ENCODE measurements around the gene ACAN. TPM values are rescaled to one million over a fixed set of nuclear protein-coding genes. Genes with fewer than 3 reads are reported as not detected.

Gene ACAN
- total RNA-seq, 1 donor from 2014 or later: not detected

DNA sequence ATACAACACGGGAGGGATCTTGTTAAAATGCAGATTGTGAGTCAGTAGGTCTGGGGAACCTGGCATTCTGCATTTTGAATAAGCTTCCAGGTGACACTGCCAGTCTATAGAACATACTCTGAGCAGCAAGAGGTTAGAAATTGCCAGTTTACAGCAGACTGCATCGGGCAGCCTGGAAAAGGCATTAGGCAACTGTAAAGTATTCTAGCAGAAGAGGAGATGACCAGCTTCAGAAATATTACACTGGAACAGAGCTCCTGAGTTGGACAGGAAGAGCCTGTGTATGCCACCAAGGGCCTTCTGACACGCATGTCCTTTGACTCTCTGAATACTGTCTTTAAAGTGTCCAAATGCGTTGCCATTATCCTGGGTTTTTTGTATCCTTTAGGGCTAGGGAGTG, 2.5 kb upstream of the ACAN start:
- intact Hi-C loops (cut with micrococcal nuclease): no loop called here

DNA sequence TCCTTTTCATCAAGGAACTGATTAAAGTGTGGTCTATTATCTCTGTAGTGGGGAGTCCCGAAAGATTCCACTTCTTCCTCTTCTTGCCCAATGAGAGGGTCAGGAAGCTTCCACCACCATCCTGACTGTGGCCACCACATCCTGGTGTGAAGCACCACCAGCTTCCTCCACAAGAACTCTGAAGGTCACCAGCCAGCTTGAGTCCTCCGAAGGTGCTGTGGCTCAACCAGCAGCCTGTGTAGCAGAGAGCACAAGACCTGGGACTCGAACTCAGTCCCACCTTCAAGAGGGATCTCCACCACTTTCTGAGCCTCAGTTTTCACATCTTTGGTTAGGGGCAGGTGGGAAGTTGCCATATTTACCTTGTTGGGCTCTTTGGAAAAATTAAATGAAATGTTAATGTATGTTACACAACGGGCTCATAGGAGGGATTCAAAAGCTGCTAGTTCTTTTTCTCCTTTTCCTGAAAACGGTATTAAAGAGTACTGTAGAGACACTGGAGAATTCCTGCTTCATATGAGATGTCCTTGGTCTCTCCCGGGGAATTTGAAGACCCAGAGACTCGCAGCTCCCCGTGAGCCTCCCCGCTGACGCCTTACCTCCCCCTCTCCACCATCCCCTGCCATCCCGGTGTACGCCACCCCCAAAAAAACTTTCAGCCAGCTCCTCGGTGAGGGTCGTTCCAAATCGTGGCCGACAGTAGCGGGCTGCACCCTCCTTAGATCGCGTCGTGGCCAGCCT, 816 bp upstream of the ACAN start:
- intact Hi-C loops (cut with micrococcal nuclease): no loop called here

DNA sequence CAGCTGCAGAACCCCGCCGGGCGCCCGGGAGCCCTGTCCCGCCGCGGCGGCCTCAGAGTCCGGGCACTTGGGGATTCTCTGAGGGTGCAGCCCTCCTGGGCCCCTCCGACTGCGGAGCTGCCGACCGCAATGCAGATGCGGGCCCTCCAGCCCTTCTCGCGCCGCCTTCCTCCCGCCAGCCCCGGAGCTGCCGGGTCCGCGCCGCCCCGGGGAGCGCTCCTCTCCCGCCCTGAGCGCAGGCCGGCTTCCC, 320 bp upstream of the ACAN start:
- intact Hi-C loops (cut with micrococcal nuclease): no loop called here

- intact Hi-C loops (cut with micrococcal nuclease): no loop called here
These were observed 648 bp downstream of the ACAN start for GRCh38 chr15:88803920-88804247.

GRCh38 chr15:88804257-88804656, 1.0 kb downstream of the ACAN start:
- intact Hi-C loops (cut with micrococcal nuclease): no loop called here

- intact Hi-C loops (cut with micrococcal nuclease): no loop called here
These were observed 2.0 kb downstream of the ACAN start for GRCh38 chr15:88805031-88805780.

DNA sequence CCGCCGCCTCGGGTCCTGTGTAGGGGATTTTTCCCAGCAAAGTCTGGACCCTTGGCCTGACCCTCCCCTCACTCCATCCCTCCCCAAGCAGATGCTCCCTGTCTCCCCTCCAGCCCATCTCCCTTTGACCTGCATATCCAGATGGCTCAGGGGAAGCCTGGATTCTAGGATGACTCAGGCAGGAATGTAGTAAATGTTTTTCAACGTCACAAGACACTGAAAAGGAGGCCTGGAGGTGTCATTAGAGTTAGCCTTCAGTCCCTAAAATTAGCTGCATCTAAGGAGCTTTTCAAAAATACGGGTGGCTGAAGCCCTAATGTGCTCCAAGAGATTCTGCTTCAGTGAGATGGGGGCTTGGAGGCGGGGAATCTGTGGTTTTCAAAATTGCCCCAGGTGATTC, 7.2 kb downstream of the ACAN start:
- intact Hi-C loops (cut with micrococcal nuclease): no loop called here

- intact Hi-C loops (cut with micrococcal nuclease): no loop called here
These were observed 8.9 kb downstream of the ACAN start for GRCh38 chr15:88812133-88812532.

DNA sequence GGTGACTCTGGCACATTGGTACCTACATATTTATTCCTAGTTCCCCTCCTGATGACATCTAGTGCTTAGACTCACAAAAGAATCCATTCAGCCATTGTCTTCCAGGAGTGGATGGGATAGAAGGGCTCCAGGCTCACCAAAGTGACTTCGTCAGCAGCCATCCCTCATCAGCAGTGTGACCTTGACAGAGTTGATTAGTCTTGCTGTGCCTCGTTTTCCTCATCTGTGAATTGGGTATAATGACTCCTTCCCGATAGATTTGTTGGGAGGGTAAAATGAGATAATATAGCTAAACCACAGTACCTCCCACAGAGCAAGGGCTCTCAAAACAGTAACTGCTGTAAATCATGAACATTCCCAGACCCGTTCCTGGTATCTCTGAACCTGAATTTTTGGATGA, 10.7 kb downstream of the ACAN start:
- intact Hi-C loops (cut with micrococcal nuclease): no loop called here

GRCh38 chr15:88814393-88814792, 11.2 kb downstream of the ACAN start:
- intact Hi-C loops (cut with micrococcal nuclease): no loop called here

DNA sequence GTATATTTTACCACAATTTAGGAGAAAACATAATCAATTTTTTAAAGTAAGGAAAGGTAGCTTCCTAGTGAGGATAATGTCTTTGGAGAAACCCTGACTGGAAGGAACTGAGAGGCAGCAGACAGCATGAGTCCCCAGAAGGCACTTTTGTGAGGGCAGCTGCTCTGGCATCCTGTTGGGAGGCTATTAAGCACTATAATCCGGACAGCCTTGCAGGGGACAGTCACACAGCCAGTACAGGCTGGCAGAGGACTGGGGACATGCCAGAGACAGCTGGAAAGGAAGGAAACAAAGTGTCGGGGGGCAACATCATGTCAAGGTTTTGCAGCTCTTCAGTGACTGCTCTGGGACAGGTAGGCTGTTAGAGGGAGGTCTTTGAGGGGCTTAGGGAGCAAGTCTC, 15.7 kb downstream of the ACAN start:
- intact Hi-C loops (cut with micrococcal nuclease): no loop called here

GRCh38 chr15:88821993-88822392, 18.8 kb downstream of the ACAN start:
- intact Hi-C loops (cut with micrococcal nuclease): no loop called here

DNA sequence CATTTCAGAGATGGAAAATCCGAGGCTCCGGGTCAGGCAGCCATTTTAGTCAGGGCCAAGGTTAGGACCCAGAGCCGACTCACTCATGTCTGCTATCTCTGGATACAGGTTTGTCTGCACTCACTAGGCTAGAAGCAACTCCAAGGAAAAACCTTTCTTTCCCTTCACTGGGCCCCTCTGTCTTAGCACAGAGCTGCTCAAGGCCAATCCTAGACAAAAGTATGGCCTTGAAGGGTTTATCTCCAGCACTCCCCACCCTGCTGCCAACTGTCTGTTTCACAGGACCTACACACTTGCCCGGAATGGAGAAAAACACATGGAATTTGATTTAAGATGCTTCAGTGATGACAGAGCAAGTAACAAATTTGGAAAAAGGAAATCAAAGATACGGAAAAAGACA, 25.6 kb downstream of the ACAN start:
- intact Hi-C loops (cut with micrococcal nuclease): no loop called here

GRCh38 chr15:88830016-88830415, 26.8 kb downstream of the ACAN start:
- intact Hi-C loops (cut with micrococcal nuclease): no loop called here

DNA sequence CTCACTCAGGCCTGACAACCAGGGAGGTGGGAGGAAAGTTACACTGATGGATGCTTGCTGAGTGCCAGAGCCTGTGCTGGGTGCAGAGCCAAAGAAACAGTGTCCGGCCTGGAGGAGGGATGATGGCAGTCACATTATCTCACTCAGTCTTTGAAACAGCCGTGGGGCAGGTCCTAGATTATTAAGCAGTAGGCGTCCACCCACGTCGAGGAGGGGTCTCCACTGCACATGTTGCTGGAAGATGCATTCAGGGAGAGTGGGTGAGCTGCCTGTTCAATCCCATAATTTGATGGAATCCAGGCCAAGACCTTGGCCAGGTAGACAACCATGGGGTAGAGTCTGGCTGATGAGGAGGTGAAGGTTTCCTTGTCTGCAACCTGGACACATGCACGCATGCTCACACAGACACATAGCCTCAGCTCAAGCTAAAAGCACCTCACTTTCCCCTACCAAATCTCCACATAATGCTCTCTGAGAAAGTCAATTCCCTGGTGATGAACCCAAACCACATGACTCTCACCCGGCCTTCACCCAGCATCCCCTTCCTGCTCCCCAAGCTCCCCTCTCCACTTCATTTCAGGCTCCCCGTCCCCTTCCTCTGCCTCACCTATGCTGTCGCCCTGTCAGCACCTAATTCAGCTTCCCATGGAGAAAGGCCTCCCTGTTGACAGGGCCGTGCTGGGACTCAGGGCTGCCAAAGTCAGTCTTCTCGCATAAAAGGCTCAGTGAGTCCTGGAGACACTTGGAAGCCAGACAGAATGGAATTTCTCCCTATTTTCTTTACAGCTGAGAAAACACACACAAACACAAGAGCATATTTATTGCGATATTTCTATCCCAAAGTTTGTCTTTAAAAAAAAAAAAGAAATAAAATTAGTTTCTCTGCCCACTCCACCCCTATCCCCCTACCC, 29.8 kb downstream of the ACAN start:
- intact Hi-C loops (cut with micrococcal nuclease): no loop called here

DNA sequence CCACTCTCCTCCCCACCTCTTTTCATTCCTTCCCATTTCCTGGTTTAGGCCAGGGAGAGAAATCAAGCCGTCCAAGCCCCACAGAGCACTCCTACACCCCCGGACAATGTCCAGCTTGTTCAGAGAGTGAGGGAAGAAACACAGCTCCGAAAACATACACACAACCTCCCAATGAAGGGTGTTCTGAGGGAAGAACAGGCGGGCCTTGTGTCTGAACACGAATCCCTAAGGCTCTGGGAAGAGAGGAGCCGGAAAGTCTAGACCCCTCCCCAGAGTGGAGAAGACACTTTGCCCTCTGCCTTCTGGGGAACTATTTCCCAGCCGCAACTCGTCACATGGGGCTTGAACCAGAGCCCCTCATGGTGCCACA, 30.5 kb downstream of the ACAN start:
- intact Hi-C loops (cut with micrococcal nuclease): loop anchor here (1.0 kb wide), 1 partner anchor 209 kb away; no protein-coding TSS in a partner anchor

DNA sequence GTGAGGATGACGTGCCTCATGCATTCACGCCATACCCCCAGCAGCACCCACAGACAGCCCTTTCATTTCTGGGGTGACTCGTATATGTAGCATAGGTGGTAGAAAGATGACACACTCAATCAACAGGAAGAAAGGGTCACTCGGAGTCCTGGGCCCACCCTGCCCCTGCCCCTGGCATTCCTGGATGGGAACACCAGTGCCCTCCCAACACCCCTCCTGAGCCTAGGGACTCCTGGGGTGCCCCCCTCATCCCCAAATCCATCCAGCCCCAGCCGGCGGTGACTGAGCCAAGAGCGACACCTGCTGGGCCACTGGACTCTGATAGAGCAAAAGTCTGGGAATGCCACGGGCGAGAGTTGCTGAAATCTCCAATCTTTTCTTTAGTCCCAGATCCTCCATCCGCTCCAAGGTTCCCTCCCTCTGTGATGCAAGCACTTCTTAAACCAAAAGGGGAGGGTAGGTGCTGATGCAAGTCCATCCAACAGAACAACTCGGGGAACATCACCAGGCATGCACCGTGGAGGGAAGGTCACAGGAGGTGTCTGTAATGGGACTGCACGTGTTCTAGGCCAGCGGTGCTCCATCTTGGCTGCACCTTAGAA, 31.1 kb downstream of the ACAN start:
- intact Hi-C loops (cut with micrococcal nuclease): loop anchor here (1.0 kb wide), 1 partner anchor 210 kb away; no protein-coding TSS in a partner anchor

DNA sequence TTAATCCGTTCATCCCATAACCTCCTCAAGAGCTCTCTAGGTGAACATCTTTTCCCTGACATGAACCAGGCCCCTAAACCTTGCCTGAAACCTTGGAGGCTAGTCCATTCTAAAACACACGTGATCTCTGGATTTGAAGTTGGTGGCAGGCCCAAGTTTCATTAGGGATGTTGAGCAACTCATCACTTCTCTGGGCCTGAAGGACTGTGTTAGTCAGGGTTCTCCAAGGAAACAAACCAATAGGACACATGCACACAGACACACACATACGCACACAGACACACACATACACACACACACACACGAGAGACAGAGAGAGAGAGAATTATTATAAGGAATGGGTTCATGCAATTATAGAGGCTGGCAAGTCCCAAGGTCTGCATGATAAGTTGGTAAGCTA, 31.9 kb downstream of the ACAN start:
- intact Hi-C loops (cut with micrococcal nuclease): no loop called here

GRCh38 chr15:88835646-88836045, 32.4 kb downstream of the ACAN start:
- intact Hi-C loops (cut with micrococcal nuclease): no loop called here

DNA sequence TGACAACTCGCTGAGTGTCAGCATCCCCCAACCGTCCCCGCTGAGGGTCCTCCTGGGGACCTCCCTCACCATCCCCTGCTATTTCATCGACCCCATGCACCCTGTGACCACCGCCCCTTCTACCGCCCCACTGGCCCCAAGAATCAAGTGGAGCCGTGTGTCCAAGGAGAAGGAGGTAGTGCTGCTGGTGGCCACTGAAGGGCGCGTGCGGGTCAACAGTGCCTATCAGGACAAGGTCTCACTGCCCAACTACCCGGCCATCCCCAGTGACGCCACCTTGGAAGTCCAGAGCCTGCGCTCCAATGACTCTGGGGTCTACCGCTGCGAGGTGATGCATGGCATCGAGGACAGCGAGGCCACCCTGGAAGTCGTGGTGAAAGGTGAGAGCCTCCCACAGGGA, 35.4 kb downstream of the ACAN start:
- intact Hi-C loops (cut with micrococcal nuclease): no loop called here

- intact Hi-C loops (cut with micrococcal nuclease): no loop called here
These were observed 35.9 kb downstream of the ACAN start for GRCh38 chr15:88839146-88839545.

DNA sequence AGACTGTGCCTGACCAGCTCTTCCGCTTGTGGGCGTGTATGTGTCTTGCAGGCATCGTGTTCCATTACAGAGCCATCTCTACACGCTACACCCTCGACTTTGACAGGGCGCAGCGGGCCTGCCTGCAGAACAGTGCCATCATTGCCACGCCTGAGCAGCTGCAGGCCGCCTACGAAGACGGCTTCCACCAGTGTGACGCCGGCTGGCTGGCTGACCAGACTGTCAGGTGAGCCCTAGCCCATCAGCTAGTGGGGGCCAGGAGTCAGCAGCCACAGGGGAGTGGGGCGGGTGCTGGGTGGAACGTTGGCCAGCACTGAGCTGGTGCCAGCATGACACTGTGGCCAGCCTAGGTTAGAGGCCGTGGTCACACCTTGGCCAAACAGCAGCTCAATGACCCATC, 36.7 kb downstream of the ACAN start:
- intact Hi-C loops (cut with micrococcal nuclease): no loop called here

Data from T-helper 2 cell treated with Interferon-gamma antibody and Interleukin-4, amounts not matched to agents 100 ng/mL and 5 ng/mL, for 36 hours (primary cell).